Measurements from ENCODE around the gene CUBN.

GRCh38 chr10:17037910-17038309 is 91.7 kb downstream of the CUBN start:
- no peak for TF ChIP-seq TCF7L2 (IDR thresholded peaks at IDR 0.05; ENCODE audit: low read depth, low read length)
- no peak for TF ChIP-seq CTCF (IDR thresholded peaks at IDR 0.05)
- no peak for TF ChIP-seq POLR2AphosphoS5 (IDR thresholded peaks at IDR 0.05; ENCODE audit: low read depth, low read length)
- TF ChIP-seq REST (IDR thresholded peaks at IDR 0.05; ENCODE audit: insufficient read depth in 1 of 2, low read depth in 2 of 2, low read length in 1 of 2) = no peak

Data from Panc1 (cell line).